NCI-H2196 (cell line): ENCODE measurements around the gene MRPL54.

ENCODE experiments used
- DNase-seq: peaks from one replicate; lab custom pipeline; 2025; ENCODE audit not compliant: unreplicated experiment; lab: John Stamatoyannopoulos, UW

MRPL54 gene

GRCh38 chr19:3784607-3785450 is 22.3 kb downstream of the MRPL54 start:
- no peak for DNase-seq

- DNase-seq, result no peak
Measured at GRCh38 chr19:3785451-3785937, 23.0 kb downstream of the MRPL54 start.

GRCh38 chr19:3785938-3786824 is 23.7 kb downstream of the MRPL54 start, which contains the start of gene MATK:
MATK (minus strand) TSS chr19:3786381; CDS start chr19:3785135, 1,246 bp downstream.
- DNase-seq, result no peak

- DNase-seq, result no peak
Measured at GRCh38 chr19:3788996-3789778, 26.7 kb downstream of the MRPL54 start.

- DNase-seq, result no peak
Measured at GRCh38 chr19:3790209-3790734, 27.8 kb downstream of the MRPL54 start.

- no peak for DNase-seq
Measured at GRCh38 chr19:3790941-3791340, 28.5 kb downstream of the MRPL54 start.

- DNase-seq, result no peak
Measured at GRCh38 chr19:3792114-3792513, 29.6 kb downstream of the MRPL54 start.

- no peak for DNase-seq
Measured at GRCh38 chr19:3793799-3794198, 31.3 kb downstream of the MRPL54 start.

- no peak for DNase-seq
Measured at GRCh38 chr19:3796358-3796757, 33.9 kb downstream of the MRPL54 start.

GRCh38 chr19:3798137-3798536 is 35.7 kb downstream of the MRPL54 start:
- DNase-seq, result no peak

GRCh38 chr19:3800996-3801395 is 38.5 kb downstream of the MRPL54 start:
- no peak for DNase-seq

- peak; percentile 79 for DNase-seq
Measured at GRCh38 chr19:3801412-3802096, 39.1 kb downstream of the MRPL54 start.

GRCh38 chr19:3803114-3803888 is 40.8 kb downstream of the MRPL54 start:
- DNase-seq, result no peak

GRCh38 chr19:3803986-3804385 is 41.5 kb downstream of the MRPL54 start:
- no peak for DNase-seq

GRCh38 chr19:3804429-3804828 is 41.9 kb downstream of the MRPL54 start:
- DNase-seq, result no peak

- no peak for DNase-seq
Measured at GRCh38 chr19:3805859-3806258, 43.4 kb downstream of the MRPL54 start.

- DNase-seq, result no peak
Measured at GRCh38 chr19:3807131-3807480, 44.6 kb downstream of the MRPL54 start.

- DNase-seq, result no peak
Measured at GRCh38 chr19:3807574-3808354, 45.3 kb downstream of the MRPL54 start.
